ENCODE measurements around the gene STYXL1. TPM values are rescaled to one million over a fixed set of nuclear protein-coding genes. Genes with fewer than 3 reads are reported as not detected.

The STYXL1 gene
- total RNA-seq, 1 experiment from 2014 or later: 49.3 TPM

- ChIA-PET POLR2A (interaction anchor here (1.4 kb wide), 1 partner anchor 85 kb away, joined by 3 read pairs; no protein-coding TSS in a partner anchor), CTCF (no interaction called here)
- Mint-ChIP-seq H3K4me1 (ENCODE audit: insufficient read depth, unreplicated experiment) (peaks cover 4% of the 10 kb centered on the region), H3K27me3 (ENCODE audit: insufficient read depth, unreplicated experiment) (no peaks in the 10 kb centered on the region), H3K9me3 (ENCODE audit: unreplicated experiment) (no peaks in the 10 kb centered on the region), H3K27ac (ENCODE audit: low read depth, unreplicated experiment) (no peak overlapping the region), H3K4me3 (ENCODE audit: unreplicated experiment) (no peak overlapping the region), H3K36me3 (ENCODE audit: insufficient read depth, unreplicated experiment) (peaks cover 16% of the 10 kb centered on the region)
- no peak for TF ChIP-seq CTCF (IDR thresholded peaks at IDR 0.05; ENCODE audit: unreplicated experiment)
- DNase-seq (ENCODE audit: unreplicated experiment): no peak
- no TSS peak for BruUV-seq (replicated peaks)
- intact Hi-C loops (cut with micrococcal nuclease): no loop called here
Measured at GRCh38 chr7:75995996-75996395, 51.8 kb downstream of the STYXL1 start.

- H3K4me3 Mint-ChIP-seq (ENCODE audit: unreplicated experiment): peak overlapping the region; percentile 72
- TF ChIP-seq CTCF (IDR thresholded peaks at IDR 0.05; ENCODE audit: unreplicated experiment): no peak
- no peak overlapping the region for H3K27ac Mint-ChIP-seq (ENCODE audit: low read depth, unreplicated experiment)
- no peaks in the 10 kb centered on the region for H3K27me3 Mint-ChIP-seq (ENCODE audit: insufficient read depth, unreplicated experiment)
- H3K36me3 Mint-ChIP-seq (ENCODE audit: insufficient read depth, unreplicated experiment): peaks cover 14% of the 10 kb centered on the region
- POLR2A ChIA-PET: interaction anchor here (0.6 to 1.8 kb wide), 3 partner anchors 79 to 161 kb away, joined by 3 to 5 read pairs (median 3); no protein-coding TSS in a partner anchor
- no peak for DNase-seq (ENCODE audit: unreplicated experiment)
- no peaks in the 10 kb centered on the region for H3K9me3 Mint-ChIP-seq (ENCODE audit: unreplicated experiment)
- BruUV-seq (replicated peaks): no TSS peak
- H3K4me1 Mint-ChIP-seq (ENCODE audit: insufficient read depth, unreplicated experiment): peaks cover 12% of the 10 kb centered on the region
- CTCF ChIA-PET: interaction anchor here (0.8 kb wide), 1 partner anchor 26 kb away, joined by 3 read pairs; no protein-coding TSS in a partner anchor
- intact Hi-C loops (cut with micrococcal nuclease): no loop called here
Measured at GRCh38 chr7:75995052-75995471, 52.7 kb downstream of the STYXL1 start.

GRCh38 chr7:75994388-75995051, 53.3 kb downstream of the STYXL1 start, which contains the start of gene TMEM120A:
TSS of gene TMEM120A (minus strand) at chr7:75994595. CDS start at chr7:75994570, 25 bp downstream.
- H3K27ac Mint-ChIP-seq (ENCODE audit: low read depth, unreplicated experiment): peak within 1 kb of the TSS; percentile 31
- peak; percentile 92 for DNase-seq (ENCODE audit: unreplicated experiment)
- H3K36me3 Mint-ChIP-seq (ENCODE audit: insufficient read depth, unreplicated experiment): peaks cover 14% of the 10 kb centered on the region
- intact Hi-C loops (cut with micrococcal nuclease): no loop called here
- no TSS peak for BruUV-seq (replicated peaks)
- ChIA-PET POLR2A (interaction anchor here (0.6 to 1.8 kb wide), 4 partner anchors 53 to 162 kb away, joined by 3 to 5 read pairs (median 4); partner anchors contain the start of gene STYXL1), CTCF (interaction anchor here (0.8 kb wide), 1 partner anchor 27 kb away, joined by 3 read pairs; no protein-coding TSS in a partner anchor)
- TF ChIP-seq CTCF (IDR thresholded peaks at IDR 0.05; ENCODE audit: unreplicated experiment): no peak
- H3K4me3 Mint-ChIP-seq (ENCODE audit: unreplicated experiment): peak within 1 kb of the TSS; percentile 72
- no peaks in the 10 kb centered on the region for H3K27me3 Mint-ChIP-seq (ENCODE audit: insufficient read depth, unreplicated experiment)
- no peaks in the 10 kb centered on the region for H3K9me3 Mint-ChIP-seq (ENCODE audit: unreplicated experiment)
- peaks cover 17% of the 10 kb centered on the region for H3K4me1 Mint-ChIP-seq (ENCODE audit: insufficient read depth, unreplicated experiment)

GRCh38 chr7:75993689-75994387, 54.0 kb downstream of the STYXL1 start:
- CTCF ChIA-PET: interaction anchor here (0.6 to 1.6 kb wide), 2 partner anchors 27 to 366 kb away, joined by 3 to 5 read pairs; no protein-coding TSS in a partner anchor
- Mint-ChIP-seq H3K4me1 (ENCODE audit: insufficient read depth, unreplicated experiment) (peaks cover 17% of the 10 kb centered on the region), H3K27me3 (ENCODE audit: insufficient read depth, unreplicated experiment) (no peaks in the 10 kb centered on the region), H3K27ac (ENCODE audit: low read depth, unreplicated experiment) (peak overlapping the region; percentile 31), H3K9me3 (ENCODE audit: unreplicated experiment) (no peaks in the 10 kb centered on the region), H3K36me3 (ENCODE audit: insufficient read depth, unreplicated experiment) (peaks cover 8% of the 10 kb centered on the region), H3K4me3 (ENCODE audit: unreplicated experiment) (peak overlapping the region; percentile 72)
- POLR2A ChIA-PET: interaction anchor here (1.0 to 1.8 kb wide), 4 partner anchors 10 to 78 kb away, joined by 3 to 5 read pairs (median 4); partner anchors contain the start of gene STYXL1
- peak; percentile 39 for DNase-seq (ENCODE audit: unreplicated experiment)
- no TSS peak for BruUV-seq (replicated peaks)
- intact Hi-C loops (cut with micrococcal nuclease): no loop called here
- TF ChIP-seq CTCF (IDR thresholded peaks at IDR 0.05; ENCODE audit: unreplicated experiment): no peak
